GM23248 (cell line): ENCODE data around the gene TGIF1.

ENCODE experiments used
- EZH2 ChIP-seq: fragments of 200-600 bp; sonication (generic); IDR thresholded peaks from 2 replicates; pipeline ENCODE4 v1.6.1; 2018; ENCODE audit warnings: antibody characterized with exemption, mild to moderate bottlenecking; ENCODE audit not compliant: insufficient read depth, poor library complexity, severe bottlenecking
- EZH2phosphoT487 ChIP-seq: fragments of 200-600 bp; sonication (generic); IDR thresholded peaks from 2 replicates; pipeline ENCODE4 v1.6.1; 2018; ENCODE audit warnings: antibody characterized with exemption, moderate library complexity, mild to moderate bottlenecking, low read depth; ENCODE audit not compliant: insufficient read depth

- TF ChIP-seq EZH2phosphoT487 (no peak), EZH2 (no peak)
Observed at GRCh38 chr18:3455090-3455635, 5.2 kb downstream of the TGIF1 start.
